H9 (cell line): ENCODE data around the gene ZNF658. TPM values are rescaled to one million over a fixed set of nuclear protein-coding genes. Genes with fewer than 3 reads are reported as not detected.
"Not testable (repeated sequence)": the region's sequence is repeated elsewhere in the genome, so short reads cannot be mapped to it uniquely, and the experiment has no call there.

Experiments used
- DNase-seq: peaks from one replicate; pipeline ENCODE4 v3.0.0-alpha.2; 2017
- H2AFZ ChIP-seq: one replicate; pipeline ENCODE4 v1.6.1; 2013; ENCODE audit warnings: mild to moderate bottlenecking, low read length, control low read depth, moderate library complexity
- H2AK5ac ChIP-seq: 2 replicates; pipeline ENCODE4 v1.6.1; 2013; ENCODE audit warnings: low read length, control low read depth, mixed read lengths; ENCODE audit not compliant: insufficient read length
- H2BK120ac ChIP-seq: one replicate; pipeline ENCODE4 v1.6.1; 2013; ENCODE audit warnings: low read depth, mild to moderate bottlenecking, low read length, control low read depth, inconsistent platforms; ENCODE audit not compliant: poor library complexity, severe bottlenecking
- H2BK12ac ChIP-seq: 2 replicates; pipeline ENCODE4 v1.6.1; 2013; ENCODE audit warnings: low read length, control low read depth, mixed read lengths, low read depth; ENCODE audit not compliant: insufficient read length
- H2BK15ac ChIP-seq: 2 replicates; pipeline ENCODE4 v1.6.1; 2013; ENCODE audit warnings: low read depth, low read length, control low read depth
- H2BK20ac ChIP-seq: one replicate; pipeline ENCODE4 v1.6.1; 2013; ENCODE audit warnings: low read depth, mild to moderate bottlenecking, low read length, control low read depth, inconsistent platforms; ENCODE audit not compliant: poor library complexity, severe bottlenecking
- H2BK5ac ChIP-seq: 2 replicates; pipeline ENCODE4 v1.6.1; 2013; ENCODE audit warnings: low read length, control low read depth, mixed read lengths; ENCODE audit not compliant: insufficient read length
- H3K14ac ChIP-seq: 2 replicates; pipeline ENCODE4 v1.6.1; 2013; ENCODE audit warnings: low read length, control low read depth; ENCODE audit not compliant: insufficient read depth
- H3K18ac ChIP-seq: 2 replicates; pipeline ENCODE4 v1.6.1; 2013; ENCODE audit warnings: low read depth, mild to moderate bottlenecking, mixed read lengths, low read length, control low read depth; ENCODE audit not compliant: insufficient read length
- H3K23ac ChIP-seq: 2 replicates; pipeline ENCODE4 v1.6.1; 2013; ENCODE audit warnings: low read length, control low read depth, mixed read lengths, low read depth; ENCODE audit not compliant: insufficient read length
- H3K23me2 ChIP-seq: 2 replicates; pipeline ENCODE4 v1.6.1; 2013; ENCODE audit warnings: low read depth, mild to moderate bottlenecking, mixed read lengths, low read length, control low read depth; ENCODE audit not compliant: insufficient read length, poor library complexity, severe bottlenecking
- H3K27ac ChIP-seq: 2 replicates; pipeline ENCODE4 v1.5.1; 2013; ENCODE audit warnings: low read length, control low read depth, mixed read lengths, low read depth; ENCODE audit not compliant: insufficient read length
- H3K27me3 ChIP-seq: 2 replicates; pipeline ENCODE4 v1.6.1; 2013; ENCODE audit warnings: low read length, control low read depth, inconsistent platforms; ENCODE audit not compliant: insufficient read depth
- H3K4ac ChIP-seq: 2 replicates; pipeline ENCODE4 v1.6.1; 2013; ENCODE audit warnings: low read depth, mild to moderate bottlenecking, control low read depth, inconsistent platforms, low read length, moderate library complexity
- H3K4me1 ChIP-seq: 2 replicates; pipeline ENCODE4 v1.6.1; 2013; ENCODE audit warnings: low read length, control low read depth, inconsistent platforms; ENCODE audit not compliant: insufficient read depth
- H3K4me2 ChIP-seq: 2 replicates; pipeline ENCODE4 v1.6.1; 2013; ENCODE audit warnings: low read length, control low read depth, mixed read lengths; ENCODE audit not compliant: insufficient read length, insufficient read depth
- H3K56ac ChIP-seq: 2 replicates; pipeline ENCODE4 v1.6.1; 2013; ENCODE audit warnings: low read depth, mild to moderate bottlenecking, mixed read lengths, low read length, control low read depth; ENCODE audit not compliant: insufficient read length
- H3K79me1 ChIP-seq: 2 replicates; pipeline ENCODE4 v1.6.1; 2013; ENCODE audit warnings: low read depth, mild to moderate bottlenecking, moderate library complexity, low read length, control low read depth, inconsistent platforms; ENCODE audit not compliant: insufficient read depth, poor library complexity, severe bottlenecking
- H3K79me2 ChIP-seq: 2 replicates; pipeline ENCODE4 v1.6.1; 2013; ENCODE audit warnings: low read length, control low read depth, inconsistent platforms; ENCODE audit not compliant: insufficient read depth
- H3K9ac ChIP-seq: 2 replicates; pipeline ENCODE4 v1.6.1; 2013; ENCODE audit warnings: low read length, control low read depth, mixed read lengths; ENCODE audit not compliant: insufficient read length; ENCODE audit errors: extremely low read depth
- H3K9me3 ChIP-seq: one replicate; pipeline ENCODE4 v1.6.1; 2013; ENCODE audit warnings: low read depth, low read length, inconsistent platforms; ENCODE audit not compliant: control insufficient read depth
- H3T11ph ChIP-seq: one replicate; pipeline ENCODE4 v1.6.1; 2013; ENCODE audit warnings: mild to moderate bottlenecking, low read length, control low read depth, inconsistent platforms
- H4K20me1 ChIP-seq: one replicate; pipeline ENCODE4 v1.6.1; 2013; ENCODE audit not compliant: control insufficient read depth, insufficient read length, insufficient read depth
- H4K5ac ChIP-seq: 2 replicates; pipeline ENCODE4 v1.6.1; 2013; ENCODE audit warnings: low read depth, mild to moderate bottlenecking, mixed read lengths, low read length, control low read depth; ENCODE audit not compliant: insufficient read length
- H4K8ac ChIP-seq: replicated peaks from 2 replicates; pipeline ENCODE4 v1.6.1; 2013; ENCODE audit warnings: low read length, control low read depth, mixed read lengths, low read depth; ENCODE audit not compliant: insufficient read length
- H4K91ac ChIP-seq: 2 replicates; pipeline ENCODE4 v1.6.1; 2013; ENCODE audit warnings: low read depth, mild to moderate bottlenecking, moderate library complexity, mixed read lengths, low read length, control low read depth; ENCODE audit not compliant: insufficient read length
- H3K27ac Mint-ChIP-seq, 3 experiments: 2 replicates in 2 of 3; 3 replicates in 1 of 3; pipeline ENCODE4 v1.8.0; 2020 to 2021; ENCODE audit warnings: mixed read lengths in 3 of 3, mild to moderate bottlenecking in 1 of 3, moderate library complexity in 1 of 3
- H3K27me3 Mint-ChIP-seq: 2 replicates; pipeline ENCODE4 v1.8.0; 2021; ENCODE audit warnings: low read depth, mild to moderate bottlenecking, moderate library complexity, mixed read lengths
- H3K36me3 Mint-ChIP-seq, 3 experiments: 2 replicates in 2 of 3; 3 replicates in 1 of 3; pipeline ENCODE4 v1.8.0; 2020 to 2021; ENCODE audit warnings: low read depth in 3 of 3, mixed read lengths in 3 of 3; ENCODE audit not compliant: insufficient read depth in 1 of 3
- H3K4me1 Mint-ChIP-seq, 2 experiments: 2 replicates each; pipeline ENCODE4 v1.8.0; 2020; ENCODE audit warnings: mixed read lengths in 2 of 2
- H3K4me3 Mint-ChIP-seq, 2 experiments: 2 replicates in 1 of 2; 3 replicates in 1 of 2; pipeline ENCODE4 v1.8.0; 2020 to 2021; ENCODE audit warnings: mild to moderate bottlenecking in 2 of 2, mixed read lengths in 2 of 2, moderate library complexity in 1 of 2
- H3K9me3 Mint-ChIP-seq, 2 experiments: 2 replicates in 1 of 2; 3 replicates in 1 of 2; pipeline ENCODE4 v1.8.0; 2020; ENCODE audit warnings: mild to moderate bottlenecking in 2 of 2, mixed read lengths in 2 of 2, moderate library complexity in 1 of 2
- WGBS: extraction: QIAGEN DNeasy Blood & Tissue Kit; methylation state at CpG from one replicate; pipeline ENCODE4 v1.1.7; 2013; ENCODE audit warnings: missing lambda C conversion rate, low lambda C conversion rate, mixed read lengths; ENCODE audit not compliant: insufficient read length; ENCODE audit errors: extremely low coverage; 5-methylcytosine and 5-hydroxymethylcytosine counted together
- total RNA-seq: library from RNA; stranded (reverse); gene quantifications from 2 replicates; pipeline ENCODE4 v1.2.1, GENCODE V29; 2021

ZNF658 gene
- total RNA-seq, 1 experiment from 2014 or later = 3.6 TPM

DNA sequence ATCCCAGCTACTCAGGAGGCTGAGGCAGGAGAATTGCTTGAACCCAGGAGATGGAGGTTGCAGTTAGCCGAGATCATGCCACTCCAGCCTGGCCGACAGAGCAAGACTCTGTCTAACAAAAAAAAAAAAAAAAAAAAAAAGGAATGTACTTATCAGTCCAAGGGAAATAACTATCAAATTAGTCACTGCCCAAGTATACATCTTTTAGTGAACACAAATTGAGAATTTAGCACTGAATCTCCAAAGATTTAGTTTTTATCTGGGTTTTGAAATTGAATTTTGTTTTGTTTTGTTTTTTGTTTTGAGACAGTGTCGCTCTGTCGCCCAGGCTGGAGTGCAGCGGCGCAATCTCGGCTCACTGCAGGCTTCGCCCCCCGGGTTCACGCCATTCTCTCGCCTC lies 52.1 kb downstream of the ZNF658 start:
- H3K79me2 ChIP-seq, H3K56ac ChIP-seq, H3K27ac Mint-ChIP-seq, H2BK20ac ChIP-seq, H3K27me3 Mint-ChIP-seq, DNase-seq, H2BK12ac ChIP-seq, H3K4me2 ChIP-seq, H3K23me2 ChIP-seq, H3K27ac ChIP-seq, H3K4me3 Mint-ChIP-seq, H3K27me3 ChIP-seq, H2AK5ac ChIP-seq, H3K9me3 Mint-ChIP-seq, H2AFZ ChIP-seq, H3K14ac ChIP-seq, H2BK120ac ChIP-seq, H3K9ac ChIP-seq, H3K36me3 Mint-ChIP-seq, H3K23ac ChIP-seq, H3K18ac ChIP-seq, H2BK5ac ChIP-seq, H3K79me1 ChIP-seq, H4K5ac ChIP-seq, H3T11ph ChIP-seq, H2BK15ac ChIP-seq, H4K91ac ChIP-seq, H3K9me3 ChIP-seq, H4K20me1 ChIP-seq, H3K4ac ChIP-seq, H4K8ac ChIP-seq, H3K4me1 Mint-ChIP-seq, H3K4me1 ChIP-seq: not testable (repeated sequence)
- WGBS = no CpG with 5 or more reads among the region's 11 CpGs

Other genes starting within 250 kb of the ZNF658 start
- 0.35 and 0.46 TPM in 2 replicates for gene SPATA31A3, start 91.8 kb downstream of the ZNF658 start, total RNA-seq